Hematopoietic multipotent progenitor cell treated with erythropoietin and hydrocortisone succinate and interleukin-3 and kit ligand, for 8 days (in vitro differentiated cells): Measurements from ENCODE around the gene WFDC2.

Experiments used
- DNase-seq: peaks from one replicate; pipeline ENCODE4 v3.0.0-alpha.2; 2015

The WFDC2 gene

DNA sequence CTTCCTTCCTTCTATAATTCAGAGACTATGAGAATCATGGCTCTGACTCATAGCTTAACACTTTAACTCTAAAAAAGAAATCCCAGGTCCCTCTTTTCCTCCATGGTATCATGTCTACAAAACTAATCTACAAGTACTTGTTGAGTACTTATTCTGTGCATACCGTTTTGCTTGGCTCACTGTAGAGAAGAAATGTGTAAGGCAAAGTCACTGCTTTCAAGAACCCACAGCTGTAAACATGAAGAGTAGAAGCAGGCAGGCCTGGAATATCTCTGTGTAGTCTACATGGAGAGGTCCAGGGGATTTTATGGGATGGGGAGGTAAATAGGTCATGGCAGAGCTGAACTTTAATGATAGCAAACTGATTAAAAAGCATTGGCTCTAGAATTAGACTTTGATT is 32.0 kb downstream of the WFDC2 start:
- DNase-seq = no peak

DNA sequence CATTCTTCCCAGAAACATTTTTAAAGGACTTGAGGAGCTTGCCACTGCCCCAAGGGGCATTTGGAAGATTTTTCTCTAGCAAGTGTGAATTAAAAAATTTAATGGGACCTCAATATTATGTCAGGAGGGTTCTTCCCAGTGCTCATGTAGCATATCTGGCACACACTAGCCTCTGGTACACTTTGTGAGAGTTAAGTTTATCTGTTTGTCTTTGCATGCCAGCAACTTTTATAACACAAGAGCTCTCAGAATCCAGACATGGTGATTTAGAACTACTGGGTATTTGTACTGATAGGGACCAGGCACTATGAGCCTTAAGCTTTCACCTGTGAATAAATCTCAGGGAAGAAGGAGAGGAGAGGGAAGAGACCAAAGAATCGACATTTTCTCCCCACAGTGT is 33.0 kb downstream of the WFDC2 start:
- DNase-seq = no peak

DNA sequence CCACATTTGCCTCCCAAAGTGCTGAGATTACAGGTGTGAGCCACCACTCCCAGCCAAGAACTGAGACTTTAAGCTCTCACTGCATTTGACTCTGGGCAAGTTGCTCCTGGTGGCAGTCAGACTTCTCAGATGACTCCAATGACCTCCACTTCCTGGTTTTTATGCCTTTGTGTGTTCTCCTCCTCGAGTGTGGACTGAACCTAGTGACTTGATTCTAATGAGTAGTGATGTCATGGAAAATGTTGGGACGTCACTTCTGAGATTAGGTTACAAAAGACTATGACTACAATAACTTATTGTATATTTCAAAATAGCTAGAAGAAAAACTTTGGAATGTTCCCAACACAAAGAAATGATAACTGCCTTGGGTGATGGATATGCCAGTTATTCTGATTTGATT is 33.9 kb downstream of the WFDC2 start:
- DNase-seq = no peak

DNA sequence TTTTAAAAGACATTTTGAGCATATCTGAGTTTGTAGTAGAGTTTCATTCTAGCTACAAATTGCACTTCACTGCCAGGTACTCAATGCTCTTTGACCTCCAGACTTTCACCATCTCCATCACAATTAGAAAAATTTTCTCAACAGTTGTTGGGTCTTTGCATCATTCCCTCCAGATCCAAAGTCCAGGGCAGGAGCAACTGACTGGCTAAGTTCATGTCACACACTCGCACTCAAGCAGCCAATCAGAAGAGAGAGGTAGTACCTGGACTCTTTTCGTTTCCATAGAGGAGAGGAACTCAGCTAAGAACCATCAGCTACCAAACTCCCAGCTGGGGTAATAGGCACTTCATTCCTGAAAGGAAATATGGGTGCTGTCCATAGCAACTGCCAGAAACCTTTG is 36.8 kb downstream of the WFDC2 start:
- no peak for DNase-seq

DNA sequence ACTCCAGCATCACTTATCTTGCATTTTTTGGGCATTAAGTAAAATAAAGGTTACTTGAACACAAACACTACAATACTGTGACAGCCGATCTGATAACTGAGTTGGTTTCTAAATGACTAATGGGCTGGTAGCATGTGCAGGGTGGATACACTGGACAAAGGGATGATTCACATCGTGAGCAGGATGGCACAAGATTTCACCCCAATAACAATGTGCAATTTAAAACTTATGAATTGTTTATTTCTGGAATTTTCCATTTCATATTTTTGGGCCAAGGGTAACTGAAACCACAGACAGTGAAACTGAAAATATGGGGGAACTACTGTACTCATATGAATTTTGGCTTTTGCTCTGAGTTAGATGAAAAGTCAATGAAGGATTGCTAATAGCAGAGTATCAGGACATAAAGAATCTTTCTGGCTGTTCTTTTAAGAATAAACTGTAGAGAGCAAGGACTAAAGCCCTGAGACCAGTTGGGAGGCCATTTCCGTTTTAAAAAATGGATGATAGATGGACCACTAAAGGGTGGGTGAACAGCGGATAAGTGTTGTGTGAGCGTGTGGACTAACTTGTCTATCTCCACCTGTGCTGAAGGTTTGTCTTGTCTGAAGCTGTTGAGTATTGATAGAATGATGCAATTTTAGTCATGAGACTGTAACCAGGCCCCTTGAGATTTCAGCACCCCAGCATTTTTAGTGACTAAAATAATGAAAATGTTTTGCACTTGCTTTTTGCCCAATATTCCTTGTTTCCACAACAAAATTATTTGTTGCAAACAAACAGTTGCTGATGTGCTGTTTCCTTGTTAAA is 37.7 kb downstream of the WFDC2 start:
- no peak for DNase-seq

DNA sequence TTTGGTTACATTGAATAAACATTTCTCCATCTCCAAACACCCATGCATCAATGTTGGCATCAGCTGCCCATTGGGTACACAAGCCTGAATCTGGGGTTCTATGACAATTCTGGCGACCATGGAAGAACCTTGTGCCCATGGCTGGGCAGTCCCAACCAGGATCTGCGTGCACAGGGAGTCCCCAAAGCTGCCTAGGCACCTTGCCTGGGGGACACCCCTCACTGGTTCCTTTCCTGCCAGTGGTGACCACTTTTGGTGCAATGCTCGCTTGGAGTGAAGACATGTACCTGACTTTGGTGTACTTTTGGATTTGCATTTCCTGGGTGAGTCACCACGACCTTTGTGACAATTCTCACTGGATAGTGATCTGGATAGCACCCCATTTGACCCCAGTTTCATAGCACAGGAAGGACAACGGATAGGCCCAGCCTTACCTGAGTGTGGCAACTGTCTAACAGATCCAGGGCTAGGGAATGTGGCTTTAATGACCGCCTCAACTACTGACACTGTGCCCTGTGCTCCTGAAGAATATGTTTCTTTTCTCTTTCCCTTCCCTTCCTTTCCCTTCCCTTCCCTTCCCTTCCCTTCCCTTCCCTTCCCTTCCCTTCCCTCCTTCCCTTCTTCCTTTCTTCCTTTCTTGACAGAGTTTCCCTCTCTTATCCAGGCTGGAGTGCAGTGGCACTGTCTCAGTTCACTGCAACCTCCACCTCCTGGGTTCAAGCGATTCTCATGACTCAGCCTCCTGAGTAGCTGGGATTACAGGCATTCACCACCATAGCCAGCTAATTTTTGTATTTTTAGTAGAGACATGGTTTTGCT is 38.7 kb downstream of the WFDC2 start:
- no peak for DNase-seq

DNA sequence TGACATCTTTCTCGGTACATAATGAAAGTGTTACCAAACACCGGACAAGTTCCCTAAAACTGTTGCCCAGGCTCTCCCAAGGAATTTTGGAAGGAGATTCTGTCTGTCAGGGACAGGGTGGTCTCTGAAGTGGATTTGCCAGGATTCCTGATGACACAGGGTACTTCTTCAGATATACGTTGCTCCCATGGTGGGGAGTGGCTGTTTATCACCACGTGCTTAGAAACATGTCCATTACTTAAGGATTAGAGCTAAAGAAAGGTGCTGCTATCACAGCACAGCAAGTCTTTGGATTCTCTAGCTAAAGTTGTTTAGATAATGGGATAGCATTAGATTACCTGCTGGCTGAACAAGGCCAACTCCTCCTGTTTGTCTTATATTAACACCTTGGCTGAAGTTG is 39.5 kb downstream of the WFDC2 start:
- DNase-seq = no peak

DNA sequence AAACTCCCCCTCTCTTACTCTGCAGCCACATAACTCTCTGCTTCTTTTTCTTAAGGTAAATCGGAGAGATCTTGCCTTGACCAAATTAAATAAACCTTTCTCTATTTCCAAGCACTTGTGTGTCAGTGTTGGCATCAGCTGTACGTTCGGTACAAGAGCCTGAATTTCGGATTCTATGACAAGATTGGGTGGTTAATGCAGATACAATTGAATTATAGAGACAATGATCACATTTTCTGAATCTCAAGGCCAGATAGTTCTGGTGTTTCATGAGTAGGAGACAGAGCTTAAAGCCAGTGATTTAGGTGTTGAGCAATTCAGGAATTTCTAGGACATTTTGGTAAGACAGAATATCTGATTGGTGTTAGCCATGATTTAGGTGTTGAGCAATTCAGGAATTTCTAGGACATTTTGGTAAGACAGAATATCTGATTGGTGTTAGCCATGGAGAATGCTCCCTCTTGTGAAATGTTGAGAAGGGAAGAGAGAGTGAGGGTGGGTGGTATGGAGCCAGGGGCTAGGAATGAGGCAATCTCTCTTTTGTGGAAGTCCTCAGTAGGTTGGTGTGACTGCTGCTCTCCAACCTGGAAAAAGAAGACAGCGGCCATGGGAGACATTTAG is 40.8 kb downstream of the WFDC2 start:
- DNase-seq = no peak

DNA sequence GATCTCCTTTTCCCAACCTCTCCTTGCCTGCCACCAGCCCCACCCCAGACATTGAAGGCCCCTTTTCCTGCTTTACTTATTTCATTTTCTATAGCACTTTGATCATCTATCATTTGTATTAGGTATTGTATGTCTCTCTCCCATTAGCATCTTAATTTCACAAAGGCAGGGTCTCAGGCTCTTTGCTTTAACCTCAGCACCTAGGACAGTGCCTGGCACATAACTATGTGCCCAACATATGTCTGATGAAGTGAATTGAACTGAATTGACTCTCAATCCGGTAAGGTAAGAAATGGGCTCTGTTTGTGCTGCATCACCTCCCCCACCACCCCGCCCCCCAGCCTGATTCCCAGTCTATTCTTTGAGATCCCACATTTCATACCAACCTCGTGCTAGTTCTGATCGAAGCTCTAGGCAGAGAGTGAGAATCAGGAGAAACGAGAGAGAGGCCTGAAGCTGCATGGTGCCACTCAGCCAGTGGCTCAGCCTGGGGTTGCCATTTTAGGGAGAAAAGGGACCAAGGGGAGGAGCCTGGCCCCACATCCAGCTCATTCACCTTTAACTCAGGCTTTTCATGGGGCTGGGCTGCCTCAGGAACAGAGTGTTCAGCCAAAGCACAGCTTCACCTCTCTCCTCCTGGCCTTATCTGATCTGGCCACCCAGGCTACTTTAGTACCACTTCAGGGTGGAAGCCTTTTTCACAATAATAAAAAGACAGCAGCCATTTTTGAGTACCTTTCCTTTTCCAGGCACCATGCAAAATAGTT is 45.8 kb downstream of the WFDC2 start, which contains the start of gene SPINT3:
Gene SPINT3, minus strand, starts transcription at position 476 of the 767 bp plus-strand sequence. Its CDS starts 14 bp downstream, at position 462.
- no peak for DNase-seq

DNA sequence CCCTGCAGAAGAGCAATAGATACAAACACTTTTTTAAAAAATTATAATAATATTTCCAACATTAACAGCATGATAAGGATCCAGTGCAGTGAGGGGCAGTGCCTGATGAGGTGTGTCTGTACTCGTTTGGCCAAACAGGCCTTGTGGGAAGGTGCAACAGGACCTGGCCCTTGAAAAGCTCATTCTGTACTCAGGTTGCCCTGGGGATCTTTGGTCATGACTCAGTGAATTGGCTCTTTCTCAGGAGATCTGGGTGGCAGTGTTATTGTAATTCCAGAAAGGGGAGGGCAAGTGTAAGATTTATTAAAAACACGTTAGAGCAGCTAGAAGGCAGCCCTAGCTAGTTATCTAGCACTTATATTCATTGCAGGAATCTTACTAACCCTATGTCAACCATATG is 48.7 kb downstream of the WFDC2 start:
- no peak for DNase-seq

DNA sequence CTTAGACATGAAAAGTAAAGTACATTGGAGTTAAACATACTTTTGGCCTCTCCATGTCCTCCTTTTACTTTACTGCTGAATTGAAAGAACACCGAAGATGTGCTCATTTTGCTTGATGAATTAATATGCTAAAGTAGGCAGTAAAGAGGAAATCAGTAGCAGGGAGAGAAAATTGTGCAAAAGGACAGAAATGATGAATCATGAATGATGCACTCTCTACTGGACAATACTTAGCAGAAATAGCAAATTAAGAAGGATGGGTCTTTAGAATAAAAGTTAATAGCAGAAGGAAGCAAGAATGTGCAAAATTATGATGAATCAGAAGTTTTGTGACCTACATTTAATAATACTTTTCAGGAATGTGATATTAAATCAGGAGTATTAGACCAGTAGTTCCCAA is 54.3 kb downstream of the WFDC2 start:
- no peak for DNase-seq

DNA sequence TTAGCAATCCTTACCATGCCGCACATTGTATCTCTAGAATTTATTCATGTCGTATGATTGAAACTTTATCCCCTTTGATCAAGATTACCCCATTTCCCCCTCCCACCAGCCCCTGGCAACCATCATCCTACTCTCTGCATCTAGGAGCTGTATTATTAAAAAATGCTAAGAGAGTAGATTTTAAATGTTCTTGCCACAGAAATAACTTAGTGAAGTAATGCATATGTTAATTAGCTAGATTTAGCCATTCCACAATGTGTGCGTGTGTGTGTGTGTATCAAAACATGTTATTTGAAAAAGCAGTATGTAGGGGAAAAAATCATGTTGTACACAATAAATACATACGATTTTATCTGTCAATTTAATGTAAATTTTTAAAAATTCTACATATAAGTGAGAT is 57.7 kb downstream of the WFDC2 start:
- DNase-seq = no peak
